Measurements from ENCODE around the gene RGL2. TPM values are rescaled to one million over a fixed set of nuclear protein-coding genes. Genes with fewer than 3 reads are reported as not detected.
A peak's percentile ranks its signal among the peaks of the same experiment; 100 is the strongest.

The RGL2 gene
- total and polyA plus RNA-seq, 2 donors (not counting 1 experiment from before 2014, with no cell fraction given): 98.5 to 133 TPM

DNA sequence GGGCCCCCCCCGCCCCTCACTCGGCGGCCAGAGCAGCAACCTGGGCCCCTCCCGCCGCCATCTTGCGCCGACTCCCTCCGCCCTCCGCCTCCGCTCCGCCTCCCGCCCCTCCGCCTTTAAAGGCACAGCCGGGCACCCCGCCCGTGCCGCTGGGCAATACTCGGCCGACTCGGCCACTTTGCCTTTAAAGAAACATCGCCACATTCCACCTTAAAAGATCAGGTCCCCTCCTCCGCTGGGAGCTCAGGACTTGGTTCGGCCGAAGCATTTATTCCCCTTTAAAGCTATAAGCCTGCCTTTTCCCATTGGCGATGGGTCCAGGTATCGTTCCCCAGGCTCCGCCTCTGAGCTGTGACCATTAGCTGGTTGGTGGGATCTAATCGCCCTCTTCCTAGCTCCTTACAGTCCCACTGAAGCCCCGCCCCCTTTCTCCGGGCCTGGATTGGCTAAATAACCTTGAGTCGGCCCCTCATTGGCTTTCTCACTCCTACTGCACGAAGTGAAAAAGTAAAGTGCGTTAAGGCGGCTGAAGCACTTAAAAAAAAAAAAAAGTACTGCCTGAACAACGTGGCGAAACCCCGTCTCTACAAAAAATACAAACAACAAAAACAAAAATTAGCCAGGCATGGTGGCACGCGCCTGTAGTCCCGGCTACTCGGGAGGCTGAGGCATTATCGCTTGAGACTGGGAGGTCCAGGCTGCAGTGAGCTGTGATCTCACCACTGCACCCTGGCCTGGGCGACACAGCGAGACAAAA, 19.1 kb upstream of the RGL2 start, which contains the start of gene ZBTB22:
Gene ZBTB22 (minus strand): TSS at position 76 of the 757 bp plus-strand sequence. CDS start 828 bp downstream, outside the sequence.
- H3K27ac ChIP-seq (ENCODE audit: low read length in 2 of 2): peak within 1 kb of the TSS; percentile 80 to 100
- peaks cover 82% of the 10 kb centered on the region for H3K4me1 Mint-ChIP-seq
- peak within 1 kb of the TSS; percentile 82 to 99 (median 91) for H3K4me3 ChIP-seq (ENCODE audit: control extremely low read depth in 1 of 5, extremely low read depth in 1 of 5, insufficient read depth in 1 of 5, low read depth in 2 of 5, low read length in 4 of 5)
- intact Hi-C loops (cut with micrococcal nuclease): loop anchor here (1.0 kb wide), 2 partner anchors 26 to 92 kb away; no protein-coding TSS in a partner anchor
- H2AFZ ChIP-seq (ENCODE audit: insufficient read depth, low read depth, low read length, poor library complexity, severe bottlenecking): peak within 1 kb of the TSS; percentile 94
- CTCF ChIA-PET: interaction anchor here (0.7 to 5.3 kb wide), 12 partner anchors 14 to 1825 kb away, joined by 3 to 50 read pairs (median 6); partner anchors contain the start of genes B3GALT4, CUTA, RGL2 and RPS18
- peak within 1 kb of the TSS; percentile 100 for H3K4me3 Mint-ChIP-seq
- peak within 1 kb of the TSS; percentile 95 for H3K9ac ChIP-seq (ENCODE audit: low read length)
- peaks cover 66 to 76% of the 10 kb centered on the region in 2 donors for H3K4me1 ChIP-seq (ENCODE audit: control insufficient read depth in 2 of 2, insufficient read depth in 2 of 2, low read length in 2 of 2)
- peaks cover 42% of the 10 kb centered on the region for H4K20me1 ChIP-seq (ENCODE audit: control insufficient read depth, insufficient read depth, low read length, poor library complexity, severe bottlenecking)
- no peaks in the 10 kb centered on the region for H3K9me3 Mint-ChIP-seq (ENCODE audit: insufficient read depth)
- peak within 1 kb of the TSS; percentile 84 for H3K4me2 ChIP-seq (replicated peaks; ENCODE audit: low read depth, low read length, poor library complexity, severe bottlenecking)
- H3K79me2 ChIP-seq (ENCODE audit: control insufficient read depth, insufficient read depth, low read length): peaks cover 90% of the 10 kb centered on the region
- POLR2A ChIA-PET: interaction anchor here (0.6 to 2.3 kb wide), 30 partner anchors 10 to 1777 kb away, joined by 3 to 29 read pairs (median 5); partner anchors contain the start of genes B3GALT4, PHF1, RGL2 and RPS18
- H3K27me3 ChIP-seq (replicated peaks in 1 of 4; ENCODE audit: control extremely low read depth in 1 of 4, control insufficient read depth in 3 of 4, insufficient read depth in 4 of 4, low read length in 3 of 4): no peaks in the 10 kb centered on the region
- TF ChIP-seq EZH2 (IDR thresholded peaks at IDR 0.05; ENCODE audit: borderline replicate concordance, insufficient read depth, low read depth, low read length, poor library complexity, severe bottlenecking): no peak
- TF ChIP-seq, protein P1, sequence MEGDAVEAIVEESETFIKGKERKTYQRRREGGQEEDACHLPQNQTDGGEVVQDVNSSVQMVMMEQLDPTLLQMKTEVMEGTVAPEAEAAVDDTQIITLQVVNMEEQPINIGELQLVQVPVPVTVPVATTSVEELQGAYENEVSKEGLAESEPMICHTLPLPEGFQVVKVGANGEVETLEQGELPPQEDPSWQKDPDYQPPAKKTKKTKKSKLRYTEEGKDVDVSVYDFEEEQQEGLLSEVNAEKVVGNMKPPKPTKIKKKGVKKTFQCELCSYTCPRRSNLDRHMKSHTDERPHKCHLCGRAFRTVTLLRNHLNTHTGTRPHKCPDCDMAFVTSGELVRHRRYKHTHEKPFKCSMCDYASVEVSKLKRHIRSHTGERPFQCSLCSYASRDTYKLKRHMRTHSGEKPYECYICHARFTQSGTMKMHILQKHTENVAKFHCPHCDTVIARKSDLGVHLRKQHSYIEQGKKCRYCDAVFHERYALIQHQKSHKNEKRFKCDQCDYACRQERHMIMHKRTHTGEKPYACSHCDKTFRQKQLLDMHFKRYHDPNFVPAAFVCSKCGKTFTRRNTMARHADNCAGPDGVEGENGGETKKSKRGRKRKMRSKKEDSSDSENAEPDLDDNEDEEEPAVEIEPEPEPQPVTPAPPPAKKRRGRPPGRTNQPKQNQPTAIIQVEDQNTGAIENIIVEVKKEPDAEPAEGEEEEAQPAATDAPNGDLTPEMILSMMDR (IDR thresholded peaks at IDR 0.05): no peak
- H3K36me3 ChIP-seq (replicated peaks in 1 of 2; ENCODE audit: control extremely low read depth in 1 of 2, control insufficient read depth in 1 of 2, extremely low read depth in 1 of 2, insufficient read depth in 2 of 2, low read length in 1 of 2): peaks cover 3 to 44% of the 10 kb centered on the region in 2 experiments
- no peaks in the 10 kb centered on the region for H3K27me3 Mint-ChIP-seq
- WGBS (ENCODE audit: insufficient coverage): 0% methylated on average over 33 of the region's 44 CpGs
- no peaks in the 10 kb centered on the region for H3K9me3 ChIP-seq (ENCODE audit: control extremely low read depth in 1 of 3, control insufficient read depth in 2 of 3, insufficient read depth in 1 of 3, low read length in 2 of 3)
- peak; percentile 61 for ATAC-seq (ENCODE audit: low read depth)
- H3K27ac Mint-ChIP-seq: peak within 1 kb of the TSS; percentile 99
- peak; percentile 98 for DNase-seq

DNA sequence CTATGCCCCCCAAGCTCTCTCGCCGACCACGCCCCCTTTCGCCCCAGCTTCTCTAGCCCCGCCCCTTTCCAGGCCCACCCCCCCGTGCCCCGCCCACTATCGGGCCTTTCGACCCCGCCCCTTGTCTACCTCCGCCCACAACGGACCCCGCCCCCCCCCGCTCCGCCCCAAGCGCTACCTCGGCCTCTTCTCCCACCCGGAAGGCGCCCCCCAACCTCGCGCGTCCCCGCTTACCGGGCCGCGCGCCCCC, 18.6 kb upstream of the RGL2 start:
- DNase-seq: no peak
- ChIA-PET CTCF (interaction anchor here (1.0 to 5.3 kb wide), 11 partner anchors 14 to 1825 kb away, joined by 3 to 50 read pairs (median 6); partner anchors contain the start of genes B3GALT4, CUTA, RGL2 and RPS18), POLR2A (interaction anchor here (0.6 to 2.3 kb wide), 24 partner anchors 10 to 1108 kb away, joined by 3 to 29 read pairs (median 5); partner anchors contain the start of genes B3GALT4, BAK1, PHF1 and RGL2)
- H4K20me1 ChIP-seq (ENCODE audit: control insufficient read depth, insufficient read depth, low read length, poor library complexity, severe bottlenecking): peaks cover 47% of the 10 kb centered on the region
- H3K9ac ChIP-seq (ENCODE audit: low read length): peak overlapping the region; percentile 95
- H3K79me2 ChIP-seq (ENCODE audit: control insufficient read depth, insufficient read depth, low read length): peaks cover 90% of the 10 kb centered on the region
- H3K4me3 ChIP-seq (ENCODE audit: control extremely low read depth in 1 of 5, extremely low read depth in 1 of 5, insufficient read depth in 1 of 5, low read depth in 2 of 5, low read length in 4 of 5): peak overlapping the region in 4 of 5 experiments; percentile 82 to 99 (median 89)
- no peak overlapping the region for H2AFZ ChIP-seq (ENCODE audit: insufficient read depth, low read depth, low read length, poor library complexity, severe bottlenecking)
- intact Hi-C loops (cut with micrococcal nuclease): no loop called here
- H3K9me3 ChIP-seq (ENCODE audit: control extremely low read depth in 1 of 3, control insufficient read depth in 2 of 3, insufficient read depth in 1 of 3, low read length in 2 of 3): no peaks in the 10 kb centered on the region
- H3K27me3 Mint-ChIP-seq: no peaks in the 10 kb centered on the region
- peak overlapping the region; percentile 51 to 100 for H3K27ac ChIP-seq (ENCODE audit: low read length in 2 of 2)
- WGBS (ENCODE audit: insufficient coverage): 0% methylated on average over 4 of the region's 27 CpGs
- H3K4me3 Mint-ChIP-seq: peak overlapping the region; percentile 100
- no peaks in the 10 kb centered on the region for H3K27me3 ChIP-seq (replicated peaks in 1 of 4; ENCODE audit: control extremely low read depth in 1 of 4, control insufficient read depth in 3 of 4, insufficient read depth in 4 of 4, low read length in 3 of 4)
- peaks cover 82% of the 10 kb centered on the region for H3K4me1 Mint-ChIP-seq
- H3K4me2 ChIP-seq (replicated peaks; ENCODE audit: low read depth, low read length, poor library complexity, severe bottlenecking): peak overlapping the region; percentile 84
- TF ChIP-seq, protein P1 (IDR thresholded peaks at IDR 0.05): no peak
- TF ChIP-seq EZH2 (IDR thresholded peaks at IDR 0.05; ENCODE audit: borderline replicate concordance, insufficient read depth, low read depth, low read length, poor library complexity, severe bottlenecking): no peak
- ATAC-seq (ENCODE audit: low read depth): peak; percentile 0
- peak overlapping the region; percentile 99 for H3K27ac Mint-ChIP-seq
- peaks cover 68 to 79% of the 10 kb centered on the region in 2 donors for H3K4me1 ChIP-seq (ENCODE audit: control insufficient read depth in 2 of 2, insufficient read depth in 2 of 2, low read length in 2 of 2)
- H3K36me3 ChIP-seq (replicated peaks in 1 of 2; ENCODE audit: control extremely low read depth in 1 of 2, control insufficient read depth in 1 of 2, extremely low read depth in 1 of 2, insufficient read depth in 2 of 2, low read length in 1 of 2): peaks cover 3 to 47% of the 10 kb centered on the region in 2 experiments
- no peaks in the 10 kb centered on the region for H3K9me3 Mint-ChIP-seq (ENCODE audit: insufficient read depth)

Measured in B cell (primary cell).